Stimulated activated naive CD4-positive, alpha-beta T cell treated with Interleukin-2 at 50 U/mL for 16 hours (primary cell): ENCODE results near the gene HOXA5.

ENCODE experiments used
- DNase-seq: peaks from one replicate; lab custom pipeline; 2025; lab: John Stamatoyannopoulos, UW

Gene HOXA5

GRCh38 chr7:27117887-27118491 lies 25.5 kb downstream of the HOXA5 start:
- DNase-seq: no peak

DNA sequence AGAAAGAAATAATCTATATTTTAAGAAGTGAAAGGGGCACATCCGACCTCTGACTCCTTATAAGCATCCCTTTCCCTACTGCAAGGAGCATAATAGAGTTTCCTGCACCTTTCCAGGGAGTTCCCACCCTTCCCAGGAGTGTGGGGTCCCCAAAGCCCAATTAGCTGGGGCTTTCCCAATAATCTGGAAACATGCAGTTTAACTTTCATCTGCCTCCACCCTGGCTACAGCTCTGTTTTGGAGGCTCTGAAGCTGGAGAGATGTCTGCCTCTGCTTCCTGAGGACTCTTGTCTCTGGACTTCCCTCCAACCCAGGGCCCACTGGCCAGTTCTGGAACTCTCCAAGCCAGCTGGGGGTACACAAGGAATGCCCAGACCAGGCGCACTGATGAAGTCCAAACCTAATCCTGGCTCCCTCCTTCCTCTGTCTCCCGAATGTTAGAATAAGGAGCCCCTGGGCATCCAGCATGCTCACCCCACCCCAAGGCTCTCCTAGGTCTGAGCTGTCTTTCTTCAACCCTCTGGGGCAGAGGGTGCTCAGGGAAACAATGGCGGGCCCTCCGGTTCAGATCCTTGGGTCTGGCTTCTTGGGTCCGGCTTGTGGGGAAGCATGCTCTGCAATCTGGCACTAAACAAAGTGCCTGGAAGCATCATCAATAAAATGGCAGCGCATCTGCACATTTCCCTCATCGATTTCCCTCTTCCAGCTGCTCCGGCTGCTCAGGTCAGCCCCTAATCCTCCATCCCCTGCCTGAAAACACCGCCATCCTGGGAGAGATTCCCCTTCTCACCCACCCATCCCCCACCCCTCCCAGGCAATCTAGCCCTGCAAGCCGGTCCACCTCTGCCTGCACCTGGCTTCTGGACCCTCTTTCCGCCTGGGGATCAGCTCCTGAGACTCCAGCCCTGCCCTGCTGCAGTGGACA lies 26.3 kb downstream of the HOXA5 start:
- no peak for DNase-seq

DNA sequence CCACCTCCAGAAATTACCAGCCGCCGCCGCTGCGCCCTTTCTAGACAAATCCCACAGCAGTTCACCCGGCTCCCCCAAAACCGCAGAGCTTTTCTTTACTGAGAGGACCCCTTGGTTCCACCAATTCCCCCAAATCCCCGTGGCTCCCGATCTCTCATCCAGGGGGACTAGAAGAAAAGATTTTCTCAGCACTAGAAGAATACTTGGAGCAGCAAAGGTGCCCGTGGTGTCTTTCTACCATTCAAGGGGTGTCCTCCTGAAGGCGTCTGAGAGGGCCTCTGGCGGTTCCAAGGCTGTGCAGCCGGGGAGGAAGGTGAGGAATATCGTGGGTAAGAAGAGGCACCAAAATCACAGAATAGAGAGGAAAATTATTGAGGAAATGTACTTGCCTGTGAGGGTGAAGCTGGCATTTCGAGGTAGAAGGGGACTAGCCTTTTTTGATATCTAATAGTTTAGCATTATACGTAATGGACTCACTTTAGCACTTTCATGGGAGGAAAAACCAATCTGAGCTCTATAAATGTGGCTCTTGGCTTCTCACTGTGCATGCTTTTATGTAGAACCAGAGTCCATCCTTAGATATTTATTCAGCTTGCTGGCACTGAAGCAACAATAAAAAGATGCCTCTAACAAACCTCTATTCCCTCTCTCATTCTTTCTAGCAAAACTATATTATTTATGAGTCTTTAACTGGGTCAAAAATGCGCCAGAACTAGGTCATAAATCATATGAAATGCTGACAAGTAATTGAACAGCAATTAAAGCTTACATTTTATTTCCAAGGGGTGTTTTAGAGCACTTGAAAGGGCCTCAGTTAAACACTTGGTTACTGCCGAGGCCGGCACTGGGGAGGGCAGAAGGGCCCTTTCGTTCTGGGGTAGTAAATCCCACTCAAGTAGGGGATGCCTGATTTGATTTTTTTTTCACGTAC lies 27.2 kb downstream of the HOXA5 start:
- DNase-seq: no peak

DNA sequence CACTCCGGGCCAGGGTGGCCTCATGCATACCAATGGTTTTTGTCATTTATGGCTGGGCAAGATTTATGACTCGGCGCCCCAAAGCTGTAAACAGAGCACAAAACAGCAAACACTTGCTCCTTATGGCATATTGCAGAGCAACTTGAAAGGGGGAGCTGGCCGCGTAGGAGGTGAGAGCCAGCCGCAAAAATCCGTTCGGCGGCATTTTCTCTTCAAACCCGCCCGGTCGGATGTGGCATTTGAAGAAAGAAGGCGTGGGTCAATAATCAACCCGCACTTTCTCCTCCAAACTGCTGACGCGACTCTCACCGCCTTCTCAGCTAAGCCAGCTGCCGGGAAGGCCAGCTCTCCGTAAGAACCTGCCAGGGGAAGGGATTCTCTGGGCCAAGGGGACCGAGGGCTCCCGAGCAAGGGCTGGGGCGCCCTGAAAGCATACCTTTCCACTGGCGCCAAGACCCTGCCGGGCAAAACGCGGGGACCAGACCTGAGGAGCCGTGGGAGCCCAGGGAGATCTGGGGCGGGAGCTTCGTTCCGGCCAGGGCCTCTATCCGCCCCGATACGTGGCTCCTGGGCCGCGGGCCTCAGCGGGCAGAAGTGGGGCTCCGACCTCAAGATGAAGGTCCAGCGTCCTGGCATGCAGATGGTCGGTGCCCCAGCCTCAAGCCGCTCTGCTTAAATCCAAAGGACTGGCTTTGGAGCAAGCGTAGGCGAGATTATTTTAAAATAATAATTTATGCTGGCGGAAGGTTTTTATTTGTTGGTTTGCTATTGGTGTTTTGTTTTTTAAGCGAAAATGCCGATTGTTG lies 28.1 kb downstream of the HOXA5 start:
- DNase-seq: no peak

DNA sequence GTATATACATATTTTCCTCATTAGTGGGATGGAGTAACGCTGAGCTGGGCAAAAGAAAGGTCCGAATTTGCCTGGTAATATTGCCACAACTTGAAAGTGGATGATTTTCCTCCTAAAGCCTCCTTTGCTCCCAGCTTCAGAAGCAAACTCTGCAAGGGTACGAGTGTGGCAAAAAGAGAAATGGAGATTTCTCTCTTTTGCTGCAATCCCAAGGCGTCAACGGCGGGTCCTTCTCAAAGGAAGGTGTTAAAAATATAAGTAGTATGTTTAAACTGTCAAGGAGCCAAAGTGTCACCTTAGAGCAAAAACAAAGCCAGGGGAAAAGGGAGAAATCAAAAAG lies 28.6 kb downstream of the HOXA5 start:
- no peak for DNase-seq

DNA sequence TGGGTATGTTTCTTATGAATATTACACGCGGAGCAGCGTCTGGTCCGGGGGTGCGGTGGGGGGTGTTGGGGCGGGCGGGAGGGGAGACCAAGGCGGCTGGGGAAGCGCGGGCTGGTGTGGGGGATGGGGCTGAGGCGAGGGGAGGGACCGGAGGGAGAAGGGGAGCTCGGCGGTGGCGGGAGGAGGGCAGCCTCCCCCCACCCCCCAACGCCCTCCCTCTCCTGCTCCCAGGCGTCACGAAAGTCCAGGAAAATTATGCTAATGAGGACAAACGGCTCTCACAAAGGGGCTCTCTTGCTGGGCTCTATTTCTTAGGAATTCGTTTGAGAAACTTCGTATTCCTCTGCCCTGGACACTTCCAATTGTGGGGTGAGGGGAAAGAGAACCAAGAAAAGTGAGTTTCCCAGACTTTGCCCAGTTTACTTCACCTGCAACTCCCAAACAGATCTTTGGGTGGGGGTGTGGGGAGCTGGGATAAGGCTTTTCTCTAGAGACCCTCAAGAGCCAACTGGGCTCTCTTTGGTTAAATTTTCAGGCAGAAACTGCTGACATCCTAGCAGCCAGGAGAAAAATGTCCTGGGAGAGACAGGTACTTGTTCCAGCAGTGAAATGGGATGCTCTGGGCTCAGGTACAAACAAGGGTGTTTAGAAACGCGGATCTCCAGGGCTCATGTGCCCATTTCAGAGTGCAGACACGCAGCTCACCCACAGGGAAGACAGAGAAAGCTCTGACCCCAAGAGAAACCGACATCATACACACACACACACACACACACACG lies 29.3 kb downstream of the HOXA5 start:
- no peak for DNase-seq

GRCh38 chr7:27112955-27113949 lies 30.2 kb downstream of the HOXA5 start:
- DNase-seq: no peak

DNA sequence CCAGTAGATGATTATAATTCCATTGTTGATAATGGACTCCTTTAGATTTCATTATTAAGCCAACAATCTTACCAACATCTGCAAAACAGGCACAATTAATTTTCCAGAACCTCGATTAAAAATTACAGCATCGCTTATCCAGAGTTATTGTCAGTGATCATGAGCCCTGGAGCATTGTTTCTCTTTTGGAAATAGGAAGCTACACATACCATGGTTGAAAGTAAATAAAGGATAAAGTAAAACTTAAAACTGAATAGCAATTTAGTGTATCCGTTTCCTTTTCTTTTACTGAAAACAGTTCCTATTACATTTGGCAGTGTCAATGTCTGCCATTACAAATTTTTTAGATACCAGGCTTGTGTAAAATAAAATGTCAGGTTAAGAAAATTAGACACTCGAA lies 31.1 kb downstream of the HOXA5 start:
- DNase-seq: no peak

GRCh38 chr7:27111751-27112277 lies 31.7 kb downstream of the HOXA5 start:
- DNase-seq: no peak

DNA sequence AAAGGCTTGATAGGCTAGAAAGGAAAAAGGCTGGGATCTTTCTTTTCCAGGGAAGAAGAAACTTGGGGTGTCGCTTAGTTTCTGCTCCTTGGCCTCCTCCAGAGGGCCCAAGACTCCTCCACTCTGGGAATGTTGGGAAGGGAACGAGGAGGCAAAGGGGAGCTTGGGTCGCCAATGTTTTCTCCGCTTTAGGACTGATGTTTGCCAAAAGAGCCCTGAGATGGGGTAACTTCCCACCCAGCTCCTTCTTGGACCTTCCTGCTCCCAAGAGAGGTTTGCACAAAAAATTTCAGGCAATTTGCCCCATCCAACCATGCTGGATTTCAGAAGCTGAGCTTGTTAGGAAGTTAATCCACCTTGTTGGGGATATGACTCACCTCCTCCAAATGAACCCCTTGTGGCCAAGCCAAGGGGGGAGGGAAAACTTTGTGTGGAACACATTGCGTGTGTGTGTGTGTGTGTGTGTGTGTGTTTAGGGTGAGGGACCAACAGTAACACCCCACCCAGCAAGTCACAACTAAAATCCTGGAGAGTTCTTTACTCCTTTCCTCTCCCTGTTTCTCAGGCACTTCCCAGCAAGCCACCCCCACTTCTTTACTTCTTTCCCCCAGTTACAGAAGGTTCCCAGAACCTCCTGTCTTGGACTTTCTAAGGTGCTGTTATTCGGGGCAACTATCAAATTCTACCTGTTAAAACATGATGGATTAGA lies 32.3 kb downstream of the HOXA5 start:
- no peak for DNase-seq

DNA sequence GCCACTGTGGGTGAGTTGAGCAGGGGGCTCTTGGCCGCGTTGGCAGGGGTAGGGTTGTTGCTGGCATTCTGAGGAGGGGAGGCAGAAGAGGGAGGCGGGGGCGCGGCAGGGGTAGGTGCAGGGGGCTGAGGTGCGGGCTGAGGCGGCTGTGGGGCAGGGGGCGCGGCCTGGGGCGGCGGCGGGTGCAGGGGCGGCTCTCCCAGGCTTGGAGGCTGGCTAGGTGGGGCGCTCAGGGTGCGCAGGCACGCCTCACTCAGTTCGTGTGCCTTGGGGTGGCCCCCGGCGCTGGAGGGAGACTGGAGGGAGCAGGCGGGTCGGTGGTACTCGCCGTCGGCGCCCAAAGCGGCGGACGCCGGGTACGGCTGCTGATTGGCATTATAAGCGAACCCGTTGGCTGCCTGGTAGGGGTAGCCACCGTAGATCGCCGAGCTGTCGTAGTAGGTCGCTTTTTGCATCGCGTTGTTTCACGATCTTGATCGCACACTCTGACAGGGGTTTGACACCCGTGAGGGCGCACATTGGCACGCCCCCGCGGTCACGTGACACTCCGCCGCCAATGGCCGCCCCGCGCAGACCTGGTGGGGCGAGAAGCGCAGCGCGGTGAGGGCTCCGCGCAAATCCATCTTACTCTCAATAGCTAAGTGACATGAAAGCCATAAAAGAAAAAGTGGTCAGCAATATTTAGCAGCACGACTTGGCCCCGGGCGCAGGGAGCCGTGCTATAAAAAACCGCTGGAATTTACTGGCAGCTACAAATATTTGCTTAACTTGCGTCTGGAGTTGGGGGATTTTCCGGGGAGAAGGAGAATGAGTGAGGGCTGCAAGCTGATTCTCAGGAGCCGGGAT lies 33.1 kb downstream of the HOXA5 start:
- DNase-seq: no peak

GRCh38 chr7:27109466-27110185 lies 33.9 kb downstream of the HOXA5 start:
- DNase-seq: no peak

DNA sequence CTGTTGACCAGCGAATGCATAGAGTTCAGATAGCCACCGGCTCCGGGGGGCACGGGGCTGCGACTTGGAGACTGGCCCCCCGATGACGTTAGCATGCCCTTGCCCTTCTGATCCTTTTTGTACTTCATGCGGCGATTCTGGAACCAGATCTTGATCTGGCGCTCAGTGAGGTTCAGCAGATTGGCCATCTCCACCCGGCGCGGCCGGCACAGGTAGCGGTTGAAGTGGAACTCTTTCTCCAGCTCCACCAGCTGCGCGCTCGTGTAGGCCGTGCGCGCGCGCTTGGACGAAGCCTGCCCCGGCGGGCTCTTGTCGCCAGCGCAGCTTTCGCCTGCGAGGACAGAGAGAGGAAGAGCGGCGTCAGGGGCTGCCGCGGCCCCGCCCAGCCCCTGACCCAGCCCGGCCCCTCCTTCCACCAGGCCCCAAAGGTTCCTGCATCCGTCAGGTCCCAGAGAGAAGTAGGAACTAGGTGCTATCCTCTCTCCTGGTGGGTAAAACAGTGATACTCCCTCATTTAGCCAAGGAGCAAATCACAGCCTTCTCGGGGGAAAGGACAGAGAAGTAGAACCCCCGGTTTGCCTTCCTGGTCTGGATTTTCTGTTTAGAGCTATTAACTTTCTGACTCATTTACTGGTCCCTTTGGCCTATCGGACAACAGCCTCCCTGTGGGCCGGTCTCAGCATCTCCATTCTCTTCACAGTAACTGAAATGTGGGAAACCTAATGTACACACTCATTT lies 34.9 kb downstream of the HOXA5 start:
- no peak for DNase-seq

- no peak for DNase-seq
Observed at GRCh38 chr7:27107391-27108381, 35.8 kb downstream of the HOXA5 start.

- DNase-seq: no peak
Observed at GRCh38 chr7:27106901-27107240, 36.6 kb downstream of the HOXA5 start.
